ENCODE results near the gene ADAMTS17.

DNA sequence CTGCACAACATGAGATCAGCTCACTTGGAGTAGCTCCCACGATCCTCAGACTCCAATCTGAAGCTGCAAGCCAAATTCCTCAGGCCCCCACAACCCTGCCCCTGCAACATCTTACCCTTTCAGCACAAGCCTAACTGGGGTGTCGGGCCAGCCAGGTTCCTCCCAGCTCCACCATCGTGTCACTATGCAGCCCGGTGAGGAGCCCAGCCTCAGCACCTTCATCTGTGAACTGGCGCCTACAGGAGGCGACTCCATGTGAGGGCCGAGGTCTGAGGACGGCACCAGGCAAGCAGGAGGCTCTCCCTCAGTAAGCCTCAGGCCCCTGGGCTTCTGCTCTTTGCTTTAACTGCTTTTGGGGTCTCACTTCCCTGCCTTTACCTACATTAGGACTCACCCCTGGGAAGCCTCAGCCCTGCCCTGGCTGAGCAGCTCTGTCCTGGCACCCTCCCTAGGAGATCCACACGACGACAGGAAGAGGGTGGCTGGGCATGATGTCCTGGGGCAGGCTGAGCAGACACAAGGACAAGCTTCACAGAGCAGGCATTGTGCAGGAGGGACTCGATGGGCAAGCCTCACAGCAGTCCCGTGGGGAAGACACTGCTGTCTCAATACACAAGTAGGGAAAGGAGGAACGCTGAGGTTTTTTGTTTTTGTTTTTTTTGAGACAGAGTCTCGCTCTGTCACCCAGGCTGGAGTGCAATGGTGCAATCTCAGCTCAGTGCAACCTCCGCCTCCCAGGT is 104.6 kb downstream of the ADAMTS17 start:
- TF ChIP-seq ATF1 (CRISPR knock-in tag; IDR thresholded peaks at IDR 0.05) = no peak
- TF ChIP-seq, protein P1, sequence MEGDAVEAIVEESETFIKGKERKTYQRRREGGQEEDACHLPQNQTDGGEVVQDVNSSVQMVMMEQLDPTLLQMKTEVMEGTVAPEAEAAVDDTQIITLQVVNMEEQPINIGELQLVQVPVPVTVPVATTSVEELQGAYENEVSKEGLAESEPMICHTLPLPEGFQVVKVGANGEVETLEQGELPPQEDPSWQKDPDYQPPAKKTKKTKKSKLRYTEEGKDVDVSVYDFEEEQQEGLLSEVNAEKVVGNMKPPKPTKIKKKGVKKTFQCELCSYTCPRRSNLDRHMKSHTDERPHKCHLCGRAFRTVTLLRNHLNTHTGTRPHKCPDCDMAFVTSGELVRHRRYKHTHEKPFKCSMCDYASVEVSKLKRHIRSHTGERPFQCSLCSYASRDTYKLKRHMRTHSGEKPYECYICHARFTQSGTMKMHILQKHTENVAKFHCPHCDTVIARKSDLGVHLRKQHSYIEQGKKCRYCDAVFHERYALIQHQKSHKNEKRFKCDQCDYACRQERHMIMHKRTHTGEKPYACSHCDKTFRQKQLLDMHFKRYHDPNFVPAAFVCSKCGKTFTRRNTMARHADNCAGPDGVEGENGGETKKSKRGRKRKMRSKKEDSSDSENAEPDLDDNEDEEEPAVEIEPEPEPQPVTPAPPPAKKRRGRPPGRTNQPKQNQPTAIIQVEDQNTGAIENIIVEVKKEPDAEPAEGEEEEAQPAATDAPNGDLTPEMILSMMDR (IDR thresholded peaks at IDR 0.05) = no peak
- no peak for TF ChIP-seq ELF4 (CRISPR knock-in tag; IDR thresholded peaks at IDR 0.05; ENCODE audit: low read depth)
- TF ChIP-seq, protein P2, sequence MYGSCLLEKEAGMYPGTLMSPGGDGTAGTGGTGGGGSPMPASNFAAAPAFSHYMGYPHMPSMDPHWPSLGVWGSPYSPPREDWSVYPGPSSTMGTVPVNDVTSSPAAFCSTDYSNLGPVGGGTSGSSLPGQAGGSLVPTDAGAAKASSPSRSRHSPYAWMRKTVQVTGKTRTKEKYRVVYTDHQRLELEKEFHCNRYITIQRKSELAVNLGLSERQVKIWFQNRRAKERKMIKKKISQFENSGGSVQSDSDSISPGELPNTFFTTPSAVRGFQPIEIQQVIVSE (CRISPR knock-in tag; IDR thresholded peaks at IDR 0.05; ENCODE audit: borderline replicate concordance) = no peak
- TF ChIP-seq, protein P3, sequence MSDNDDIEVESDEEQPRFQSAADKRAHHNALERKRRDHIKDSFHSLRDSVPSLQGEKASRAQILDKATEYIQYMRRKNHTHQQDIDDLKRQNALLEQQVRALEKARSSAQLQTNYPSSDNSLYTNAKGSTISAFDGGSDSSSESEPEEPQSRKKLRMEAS (CRISPR knock-in tag; IDR thresholded peaks at IDR 0.05) = no peak
- TF ChIP-seq ESRRA (CRISPR knock-in tag; IDR thresholded peaks at IDR 0.05; ENCODE audit: borderline replicate concordance) = no peak
- TF ChIP-seq, protein P4, sequence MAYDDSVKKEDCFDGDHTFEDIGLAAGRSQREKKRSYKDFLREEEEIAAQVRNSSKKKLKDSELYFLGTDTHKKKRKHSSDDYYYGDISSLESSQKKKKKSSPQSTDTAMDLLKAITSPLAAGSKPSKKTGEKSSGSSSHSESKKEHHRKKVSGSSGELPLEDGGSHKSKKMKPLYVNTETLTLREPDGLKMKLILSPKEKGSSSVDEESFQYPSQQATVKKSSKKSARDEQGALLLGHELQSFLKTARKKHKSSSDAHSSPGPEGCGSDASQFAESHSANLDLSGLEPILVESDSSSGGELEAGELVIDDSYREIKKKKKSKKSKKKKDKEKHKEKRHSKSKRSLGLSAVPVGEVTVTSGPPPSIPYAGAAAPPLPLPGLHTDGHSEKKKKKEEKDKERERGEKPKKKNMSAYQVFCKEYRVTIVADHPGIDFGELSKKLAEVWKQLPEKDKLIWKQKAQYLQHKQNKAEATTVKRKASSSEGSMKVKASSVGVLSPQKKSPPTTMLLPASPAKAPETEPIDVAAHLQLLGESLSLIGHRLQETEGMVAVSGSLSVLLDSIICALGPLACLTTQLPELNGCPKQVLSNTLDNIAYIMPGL (CRISPR knock-in tag; IDR thresholded peaks at IDR 0.05) = no peak
- TF ChIP-seq, protein P5, sequence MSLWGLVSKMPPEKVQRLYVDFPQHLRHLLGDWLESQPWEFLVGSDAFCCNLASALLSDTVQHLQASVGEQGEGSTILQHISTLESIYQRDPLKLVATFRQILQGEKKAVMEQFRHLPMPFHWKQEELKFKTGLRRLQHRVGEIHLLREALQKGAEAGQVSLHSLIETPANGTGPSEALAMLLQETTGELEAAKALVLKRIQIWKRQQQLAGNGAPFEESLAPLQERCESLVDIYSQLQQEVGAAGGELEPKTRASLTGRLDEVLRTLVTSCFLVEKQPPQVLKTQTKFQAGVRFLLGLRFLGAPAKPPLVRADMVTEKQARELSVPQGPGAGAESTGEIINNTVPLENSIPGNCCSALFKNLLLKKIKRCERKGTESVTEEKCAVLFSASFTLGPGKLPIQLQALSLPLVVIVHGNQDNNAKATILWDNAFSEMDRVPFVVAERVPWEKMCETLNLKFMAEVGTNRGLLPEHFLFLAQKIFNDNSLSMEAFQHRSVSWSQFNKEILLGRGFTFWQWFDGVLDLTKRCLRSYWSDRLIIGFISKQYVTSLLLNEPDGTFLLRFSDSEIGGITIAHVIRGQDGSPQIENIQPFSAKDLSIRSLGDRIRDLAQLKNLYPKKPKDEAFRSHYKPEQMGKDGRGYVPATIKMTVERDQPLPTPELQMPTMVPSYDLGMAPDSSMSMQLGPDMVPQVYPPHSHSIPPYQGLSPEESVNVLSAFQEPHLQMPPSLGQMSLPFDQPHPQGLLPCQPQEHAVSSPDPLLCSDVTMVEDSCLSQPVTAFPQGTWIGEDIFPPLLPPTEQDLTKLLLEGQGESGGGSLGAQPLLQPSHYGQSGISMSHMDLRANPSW (CRISPR knock-in tag; conservative IDR thresholded peaks at IDR 0.05; ENCODE audit: low read depth) = no peak
- no peak for TF ChIP-seq ZNF416 (CRISPR knock-in tag; IDR thresholded peaks at IDR 0.05)
- TF ChIP-seq TP53 (CRISPR knock-in tag; IDR thresholded peaks at IDR 0.05) = no peak
- TF ChIP-seq, protein P6, sequence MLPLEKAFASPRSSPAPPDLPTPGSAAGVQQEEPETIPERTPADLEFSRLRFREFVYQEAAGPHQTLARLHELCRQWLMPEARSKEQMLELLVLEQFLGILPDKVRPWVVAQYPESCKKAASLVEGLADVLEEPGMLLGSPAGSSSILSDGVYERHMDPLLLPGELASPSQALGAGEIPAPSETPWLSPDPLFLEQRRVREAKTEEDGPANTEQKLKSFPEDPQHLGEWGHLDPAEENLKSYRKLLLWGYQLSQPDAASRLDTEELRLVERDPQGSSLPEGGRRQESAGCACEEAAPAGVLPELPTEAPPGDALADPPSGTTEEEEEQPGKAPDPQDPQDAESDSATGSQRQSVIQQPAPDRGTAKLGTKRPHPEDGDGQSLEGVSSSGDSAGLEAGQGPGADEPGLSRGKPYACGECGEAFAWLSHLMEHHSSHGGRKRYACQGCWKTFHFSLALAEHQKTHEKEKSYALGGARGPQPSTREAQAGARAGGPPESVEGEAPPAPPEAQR (CRISPR knock-in tag; IDR thresholded peaks at IDR 0.05) = no peak
